Neuronal stem cell (in vitro differentiated cells): ENCODE results near the gene TMEM244.

Experiments
- DNase-seq: peaks from one replicate; pipeline ENCODE4 v3.0.0-alpha.2; 2013; ENCODE audit warnings: low spot score
- H2AFZ ChIP-seq: one replicate; pipeline ENCODE4 v1.6.1; 2013; ENCODE audit warnings: mild to moderate bottlenecking, low read length, inconsistent platforms
- H2AK5ac ChIP-seq: 2 replicates; pipeline ENCODE4 v1.6.1; 2013; ENCODE audit warnings: low read depth, mild to moderate bottlenecking, inconsistent platforms, low read length, moderate library complexity, mixed read lengths
- H2BK120ac ChIP-seq: 2 replicates; pipeline ENCODE4 v1.6.1; 2013; ENCODE audit warnings: low read depth, mild to moderate bottlenecking, inconsistent platforms, low read length, moderate library complexity, mixed read lengths
- H2BK12ac ChIP-seq: one replicate; pipeline ENCODE4 v1.6.1; 2013; ENCODE audit warnings: low read length, inconsistent platforms
- H2BK15ac ChIP-seq: 2 replicates; pipeline ENCODE4 v1.6.1; 2013; ENCODE audit warnings: mild to moderate bottlenecking, low read length, inconsistent platforms, mixed read lengths
- H2BK5ac ChIP-seq: one replicate; pipeline ENCODE4 v1.6.1; 2013; ENCODE audit warnings: inconsistent platforms, mild to moderate bottlenecking, low read length, moderate library complexity
- H3K14ac ChIP-seq: one replicate; pipeline ENCODE4 v1.6.1; 2013; ENCODE audit warnings: low read length, inconsistent platforms
- H3K18ac ChIP-seq: 2 replicates; pipeline ENCODE4 v1.6.1; 2013; ENCODE audit warnings: low read length, inconsistent platforms
- H3K23ac ChIP-seq: 2 replicates; pipeline ENCODE4 v1.6.1; 2013; ENCODE audit warnings: low read depth, mild to moderate bottlenecking, mixed read lengths, low read length, inconsistent platforms; ENCODE audit not compliant: poor library complexity
- H3K27ac ChIP-seq: replicated peaks from 3 replicates; pipeline ENCODE4 v1.5.1; 2013; ENCODE audit warnings: low read length, inconsistent platforms
- H3K27me3 ChIP-seq, 3 experiments: 2 replicates each; pipeline ENCODE4 v1.6.1; 2013; ENCODE audit warnings: low read length in 3 of 3, mild to moderate bottlenecking in 2 of 3, inconsistent platforms in 1 of 3, low read depth in 1 of 3, mixed read lengths in 1 of 3, moderate library complexity in 1 of 3; ENCODE audit not compliant: control insufficient read depth in 3 of 3, insufficient read depth in 3 of 3
- H3K36me3 ChIP-seq, 2 donors: replicated peaks in 1 of 2; 2 replicates each; pipeline ENCODE4 v1.6.1; 2013; ENCODE audit warnings: low read length in 2 of 2; ENCODE audit not compliant: control insufficient read depth in 2 of 2, insufficient read depth in 2 of 2
- H3K4ac ChIP-seq: 2 replicates; pipeline ENCODE4 v1.6.1; 2013; ENCODE audit warnings: inconsistent platforms, mild to moderate bottlenecking, low read length, moderate library complexity
- H3K4me1 ChIP-seq, 2 donors: 1 replicate in 1 of 2; 2 replicates in 1 of 2; pipeline ENCODE4 v1.6.1; 2013; ENCODE audit warnings: low read length in 2 of 2, low read depth in 1 of 2; ENCODE audit not compliant: control insufficient read depth in 2 of 2, insufficient read depth in 1 of 2
- H3K4me2 ChIP-seq: one replicate; pipeline ENCODE4 v1.6.1; 2013; ENCODE audit warnings: mild to moderate bottlenecking, low read length, inconsistent platforms; ENCODE audit not compliant: insufficient read depth, poor library complexity, severe bottlenecking
- H3K4me3 ChIP-seq, 2 donors: 2 replicates each; pipeline ENCODE4 v1.5.1; 2013; ENCODE audit warnings: low read length in 2 of 2, mild to moderate bottlenecking in 2 of 2, inconsistent platforms in 1 of 2, moderate library complexity in 1 of 2
- H3K79me1 ChIP-seq: one replicate; pipeline ENCODE4 v1.6.1; 2013; ENCODE audit warnings: low read depth, mild to moderate bottlenecking, inconsistent platforms, low read length, moderate library complexity
- H3K9ac ChIP-seq: one replicate; pipeline ENCODE4 v1.6.1; 2013; ENCODE audit warnings: mild to moderate bottlenecking, low read depth, low read length, inconsistent platforms; ENCODE audit not compliant: poor library complexity
- H3K9me3 ChIP-seq, 2 donors: replicated peaks in 1 of 2; 2 replicates each; pipeline versions ENCODE3 to v1.6.1; 2013; ENCODE audit warnings: low read length in 2 of 2, mild to moderate bottlenecking in 2 of 2, inconsistent platforms in 1 of 2, low read depth in 1 of 2, mixed read lengths in 1 of 2, moderate library complexity in 1 of 2; ENCODE audit not compliant: control insufficient read depth in 2 of 2, insufficient read depth in 1 of 2
- H4K8ac ChIP-seq: one replicate; pipeline ENCODE4 v1.6.1; 2013; ENCODE audit warnings: low read depth, mild to moderate bottlenecking, inconsistent platforms, low read length, moderate library complexity
- H4K91ac ChIP-seq: one replicate; pipeline ENCODE4 v1.6.1; 2013; ENCODE audit warnings: low read length, low read depth, mild to moderate bottlenecking, inconsistent platforms; ENCODE audit not compliant: poor library complexity
- WGBS, 2 donors: extraction: QIAGEN DNeasy Blood & Tissue Kit; methylation state at CpG; one replicate each; pipeline ENCODE4 v1.1.7; 2013; ENCODE audit warnings: missing lambda C conversion rate in 2 of 2, mixed read lengths in 1 of 2; ENCODE audit not compliant: insufficient read length in 2 of 2, insufficient replicate concordance in 1 of 2; ENCODE audit errors: extremely low coverage in 2 of 2; 5-methylcytosine and 5-hydroxymethylcytosine counted together

TMEM244 gene

GRCh38 chr6:129903082-129903481 lies 42.0 kb upstream of the TMEM244 start:
- H3K4ac ChIP-seq: no peak overlapping the region
- no peak overlapping the region for H2BK120ac ChIP-seq
- H2BK5ac ChIP-seq: no peak overlapping the region
- H4K8ac ChIP-seq: no peak overlapping the region
- H3K9ac ChIP-seq: no peak overlapping the region
- no peak overlapping the region for H3K18ac ChIP-seq
- peaks cover 0 to 5% (median 0%) of the 10 kb centered on the region in 3 experiments for H3K27me3 ChIP-seq
- H3K27ac ChIP-seq: no peak overlapping the region
- H2BK12ac ChIP-seq: no peak overlapping the region
- no peak overlapping the region for H4K91ac ChIP-seq
- no peak overlapping the region for H3K14ac ChIP-seq
- H3K36me3 ChIP-seq: no peaks in the 10 kb centered on the region
- no peaks in the 10 kb centered on the region for H3K9me3 ChIP-seq
- no peak for DNase-seq
- no peak overlapping the region for H2AK5ac ChIP-seq
- no peak overlapping the region for H3K4me3 ChIP-seq
- H3K79me1 ChIP-seq: no peaks in the 10 kb centered on the region
- H3K4me2 ChIP-seq: no peak overlapping the region
- no peak overlapping the region for H2AFZ ChIP-seq
- no peak overlapping the region for H2BK15ac ChIP-seq
- H3K4me1 ChIP-seq: no peaks in the 10 kb centered on the region
- no peak overlapping the region for H3K23ac ChIP-seq

- H2AFZ ChIP-seq: no peak overlapping the region
- H3K4me3 ChIP-seq: no peak overlapping the region
- H3K79me1 ChIP-seq: no peaks in the 10 kb centered on the region
- no peak overlapping the region for H2BK15ac ChIP-seq
- no peak overlapping the region for H4K91ac ChIP-seq
- no peak overlapping the region for H3K14ac ChIP-seq
- no peaks in the 10 kb centered on the region for H3K36me3 ChIP-seq
- no peak overlapping the region for H3K27ac ChIP-seq
- no peak overlapping the region for H3K4ac ChIP-seq
- WGBS, 2 donors: no CpG with 5 or more reads among the region's 1 CpG
- no peak overlapping the region for H3K4me2 ChIP-seq
- H3K27me3 ChIP-seq: peaks cover 0 to 5% (median 0%) of the 10 kb centered on the region in 3 experiments
- H4K8ac ChIP-seq: no peak overlapping the region
- no peak overlapping the region for H2BK120ac ChIP-seq
- no peak overlapping the region for H2BK5ac ChIP-seq
- DNase-seq: no peak
- H2BK12ac ChIP-seq: no peak overlapping the region
- no peak overlapping the region for H3K18ac ChIP-seq
- no peak overlapping the region for H2AK5ac ChIP-seq
- no peaks in the 10 kb centered on the region for H3K4me1 ChIP-seq
- H3K23ac ChIP-seq: no peak overlapping the region
- H3K9ac ChIP-seq: no peak overlapping the region
- no peaks in the 10 kb centered on the region for H3K9me3 ChIP-seq
Measured at GRCh38 chr6:129902681-129903080, 41.6 kb upstream of the TMEM244 start.

- no peaks in the 10 kb centered on the region for H3K27me3 ChIP-seq
- H3K36me3 ChIP-seq: no peaks in the 10 kb centered on the region
- H2BK120ac ChIP-seq: no peak overlapping the region
- no peak overlapping the region for H3K23ac ChIP-seq
- H4K91ac ChIP-seq: no peak overlapping the region
- H3K9ac ChIP-seq: no peak overlapping the region
- no peak for DNase-seq
- H3K9me3 ChIP-seq: no peaks in the 10 kb centered on the region
- H2BK5ac ChIP-seq: no peak overlapping the region
- H3K4me1 ChIP-seq: no peaks in the 10 kb centered on the region
- H3K4me3 ChIP-seq: no peak overlapping the region
- no peak overlapping the region for H3K18ac ChIP-seq
- no peak overlapping the region for H3K14ac ChIP-seq
- no peak overlapping the region for H3K4me2 ChIP-seq
- no peak overlapping the region for H3K4ac ChIP-seq
- no peak overlapping the region for H2AK5ac ChIP-seq
- no peak overlapping the region for H2AFZ ChIP-seq
- no peak overlapping the region for H2BK15ac ChIP-seq
- H4K8ac ChIP-seq: no peak overlapping the region
- no peak overlapping the region for H3K27ac ChIP-seq
- H2BK12ac ChIP-seq: no peak overlapping the region
- H3K79me1 ChIP-seq: no peaks in the 10 kb centered on the region
Measured at GRCh38 chr6:129901910-129902309, 40.8 kb upstream of the TMEM244 start.

GRCh38 chr6:129895692-129896091 lies 34.6 kb upstream of the TMEM244 start:
- Histone ChIP-seq H3K27ac (no peak overlapping the region), H3K9ac (no peak overlapping the region), H4K91ac (no peak overlapping the region), H3K4me3 (no peak overlapping the region), H3K79me1 (no peaks in the 10 kb centered on the region), H2BK5ac (no peak overlapping the region), H3K4ac (no peak overlapping the region), H3K4me1 (no peaks in the 10 kb centered on the region), H3K14ac (no peak overlapping the region), H3K4me2 (no peak overlapping the region), H2BK12ac (no peak overlapping the region), H2AK5ac (no peak overlapping the region), H3K18ac (no peak overlapping the region), H2BK120ac (no peak overlapping the region), H4K8ac (no peak overlapping the region), H3K27me3 (no peaks in the 10 kb centered on the region), H2AFZ (no peak overlapping the region), H3K9me3 (no peaks in the 10 kb centered on the region), H3K23ac (no peak overlapping the region), H2BK15ac (no peak overlapping the region), H3K36me3 (no peaks in the 10 kb centered on the region)
- DNase-seq: no peak
